Vagina (tissue), 2 donors: Measurements from ENCODE around the gene NRP2. TPM values are rescaled to one million over a fixed set of nuclear protein-coding genes. Genes with fewer than 3 reads are reported as not detected.

Experiments
- DNase-seq, 2 donors: peaks; one replicate each; pipeline ENCODE4 v3.0.0-alpha.2; 2017; ENCODE audit errors: extremely low spot score in 2 of 2
- H3K27ac ChIP-seq: fragments of 200-600 bp; sonication (generic); one replicate; pipeline ENCODE4 v1.5.1; 2019
- H3K27me3 ChIP-seq: fragments of 200-600 bp; sonication (generic); one replicate; pipeline ENCODE4 v1.5.1; 2019
- H3K36me3 ChIP-seq, 2 donors: fragments of 200-600 bp; sonication (generic); one replicate each; pipeline ENCODE4 v1.5.1; 2017 to 2019
- H3K4me1 ChIP-seq: fragments of 200-600 bp; sonication (generic); one replicate; pipeline ENCODE4 v1.5.1; 2019
- H3K4me3 ChIP-seq, 2 donors: fragments of 200-600 bp; sonication (generic); 1 replicate in 1 of 2; 2 replicates in 1 of 2; pipeline ENCODE4 v1.5.1; 2016 to 2019
- H3K9me3 ChIP-seq: fragments of 200-600 bp; sonication (generic); one replicate; pipeline ENCODE4 v1.5.1; 2019
- CTCF ChIP-seq, 3 experiments: fragments of 450-650 bp in 2 of 3; fragments of 200-600 bp in 1 of 3; sonication (generic) in 1 of 3; IDR thresholded peaks; one replicate each; pipeline ENCODE4 v1.5.1; 2017 to 2019; ENCODE audit warnings: antibody characterized with exemption in 3 of 3, mild to moderate bottlenecking in 2 of 3, moderate library complexity in 2 of 3
- POLR2A ChIP-seq, 2 donors: fragments of 450-650 bp; IDR thresholded peaks; one replicate each; pipeline ENCODE4 v1.6.1; 2017; ENCODE audit warnings: antibody characterized with exemption in 2 of 2, mild to moderate bottlenecking in 2 of 2, moderate library complexity in 2 of 2
- POLR2AphosphoS5 ChIP-seq, 2 donors: sonication (generic); formaldehyde crosslinking; IDR thresholded peaks; one replicate each; pipeline ENCODE4 v1.9.0; 2017; ENCODE audit warnings: antibody characterized with exemption in 2 of 2, mild to moderate bottlenecking in 2 of 2, low read depth in 1 of 2; ENCODE audit not compliant: insufficient read depth in 1 of 2
- intact Hi-C: fragments of 100-400 bp; cut with DNase I; formaldehyde crosslinking; loops from one replicate; pipeline ENCODE4 v1.15.1; 2023
- total RNA-seq: library from RNA; depleted of rRNA; stranded (reverse); fragments of >200 nt; gene quantifications from one replicate; pipeline ENCODE4 v1.2.3, GENCODE V29; 2016

Gene NRP2
- total RNA-seq, 1 donor from 2014 or later = 65.6 TPM

GRCh38 chr2:205771031-205771430, 88.7 kb downstream of the NRP2 start:
- H3K27me3 ChIP-seq = no peaks in the 10 kb centered on the region
- TF ChIP-seq POLR2A (IDR thresholded peaks at IDR 0.05) = no peak
- no peak overlapping the region for H3K4me3 ChIP-seq
- intact Hi-C loops = no loop called here
- peak overlapping the region; percentile 11 for H3K27ac ChIP-seq
- peaks cover 8% of the 10 kb centered on the region for H3K4me1 ChIP-seq
- no peaks in the 10 kb centered on the region for H3K9me3 ChIP-seq
- no peak for DNase-seq
- H3K36me3 ChIP-seq = no peaks in the 10 kb centered on the region

GRCh38 chr2:205771666-205772065, 89.4 kb downstream of the NRP2 start:
- Histone ChIP-seq H3K4me1 (peaks cover 8% of the 10 kb centered on the region), H3K4me3 (no peak overlapping the region), H3K27me3 (no peaks in the 10 kb centered on the region), H3K36me3 (no peaks in the 10 kb centered on the region), H3K9me3 (no peaks in the 10 kb centered on the region), H3K27ac (no peak overlapping the region)
- TF ChIP-seq POLR2A (IDR thresholded peaks at IDR 0.05) (no peak), CTCF (IDR thresholded peaks at IDR 0.05) (no peak), POLR2AphosphoS5 (IDR thresholded peaks at IDR 0.05; ENCODE audit: insufficient read depth in 1 of 2, low read depth in 1 of 2) (no peak)
- intact Hi-C loops = no loop called here
- DNase-seq = no peak

GRCh38 chr2:205772983-205773382, 90.7 kb downstream of the NRP2 start:
- H3K27ac ChIP-seq = no peak overlapping the region
- H3K4me1 ChIP-seq = peaks cover 8% of the 10 kb centered on the region
- H3K36me3 ChIP-seq = no peaks in the 10 kb centered on the region
- no peak for DNase-seq
- no peaks in the 10 kb centered on the region for H3K9me3 ChIP-seq
- TF ChIP-seq POLR2AphosphoS5 (IDR thresholded peaks at IDR 0.05; ENCODE audit: insufficient read depth in 1 of 2, low read depth in 1 of 2) (no peak), POLR2A (IDR thresholded peaks at IDR 0.05) (no peak), CTCF (IDR thresholded peaks at IDR 0.05) (no peak)
- intact Hi-C loops = no loop called here
- H3K27me3 ChIP-seq = no peaks in the 10 kb centered on the region
- no peak overlapping the region for H3K4me3 ChIP-seq

- DNase-seq = no peak
- no peak overlapping the region for H3K4me3 ChIP-seq
- H3K9me3 ChIP-seq = no peaks in the 10 kb centered on the region
- no peaks in the 10 kb centered on the region for H3K27me3 ChIP-seq
- H3K27ac ChIP-seq = no peak overlapping the region
- intact Hi-C loops = no loop called here
- H3K36me3 ChIP-seq = no peaks in the 10 kb centered on the region
- TF ChIP-seq POLR2A (IDR thresholded peaks at IDR 0.05) (no peak), POLR2AphosphoS5 (IDR thresholded peaks at IDR 0.05; ENCODE audit: insufficient read depth in 1 of 2, low read depth in 1 of 2) (no peak)
- H3K4me1 ChIP-seq = peaks cover 8% of the 10 kb centered on the region
Observed at GRCh38 chr2:205773989-205774388, 91.7 kb downstream of the NRP2 start.

- no peaks in the 10 kb centered on the region for H3K36me3 ChIP-seq
- H3K9me3 ChIP-seq = no peaks in the 10 kb centered on the region
- TF ChIP-seq CTCF (IDR thresholded peaks at IDR 0.05) = no peak
- no peak for TF ChIP-seq POLR2A (IDR thresholded peaks at IDR 0.05)
- TF ChIP-seq POLR2AphosphoS5 (IDR thresholded peaks at IDR 0.05; ENCODE audit: insufficient read depth in 1 of 2, low read depth in 1 of 2) = peak in 1 of 2 donors; percentile 65
- no peak overlapping the region for H3K27ac ChIP-seq
- no peak for DNase-seq
- H3K27me3 ChIP-seq = no peaks in the 10 kb centered on the region
- no peak overlapping the region for H3K4me3 ChIP-seq
- intact Hi-C loops = loop anchor here (5.0 kb wide), 1 partner anchor 162 kb away; no protein-coding TSS in a partner anchor
- peaks cover 8% of the 10 kb centered on the region for H3K4me1 ChIP-seq
Observed at GRCh38 chr2:205775097-205775877, 93.0 kb downstream of the NRP2 start.

- Histone ChIP-seq H3K4me3 (no peak overlapping the region), H3K9me3 (no peaks in the 10 kb centered on the region), H3K4me1 (peaks cover 8% of the 10 kb centered on the region), H3K27me3 (no peaks in the 10 kb centered on the region), H3K36me3 (no peaks in the 10 kb centered on the region), H3K27ac (no peak overlapping the region)
- TF ChIP-seq POLR2A (IDR thresholded peaks at IDR 0.05) (no peak), CTCF (IDR thresholded peaks at IDR 0.05) (peak in 2 of 3 experiments; percentile 33 to 40)
- no peak for DNase-seq
- intact Hi-C loops = loop anchor here (5.0 kb wide), 1 partner anchor 161 kb away; no protein-coding TSS in a partner anchor
Observed at GRCh38 chr2:205776139-205776538, 93.8 kb downstream of the NRP2 start.
